Keratinocyte (primary cell): ENCODE results near the gene SLC7A1.

Experiments used
- EZH2 ChIP-seq: IDR thresholded peaks from one replicate; pipeline ENCODE4 v1.6.1; 2012; ENCODE audit warnings: inconsistent platforms, mild to moderate bottlenecking, low read length, moderate library complexity
- TF ChIP-seq, protein P1 (sequence below), 3 experiments: IDR thresholded peaks in 1 of 3; conservative IDR thresholded peaks in 1 of 3; optimal IDR thresholded peaks in 1 of 3; 2 replicates in 2 of 3; 3 replicates in 1 of 3; pipeline versions ENCODE3 to v1.5.1; 2011; ENCODE audit warnings: low read length in 3 of 3, mild to moderate bottlenecking in 3 of 3, moderate library complexity in 2 of 3, control low read depth in 1 of 3, inconsistent platforms in 1 of 3; ENCODE audit not compliant: insufficient read depth in 2 of 3; ENCODE audit errors: extremely low read depth in 1 of 3

GRCh38 chr13:29566206-29566605, 29.3 kb downstream of the SLC7A1 start:
- TF ChIP-seq, protein P1, sequence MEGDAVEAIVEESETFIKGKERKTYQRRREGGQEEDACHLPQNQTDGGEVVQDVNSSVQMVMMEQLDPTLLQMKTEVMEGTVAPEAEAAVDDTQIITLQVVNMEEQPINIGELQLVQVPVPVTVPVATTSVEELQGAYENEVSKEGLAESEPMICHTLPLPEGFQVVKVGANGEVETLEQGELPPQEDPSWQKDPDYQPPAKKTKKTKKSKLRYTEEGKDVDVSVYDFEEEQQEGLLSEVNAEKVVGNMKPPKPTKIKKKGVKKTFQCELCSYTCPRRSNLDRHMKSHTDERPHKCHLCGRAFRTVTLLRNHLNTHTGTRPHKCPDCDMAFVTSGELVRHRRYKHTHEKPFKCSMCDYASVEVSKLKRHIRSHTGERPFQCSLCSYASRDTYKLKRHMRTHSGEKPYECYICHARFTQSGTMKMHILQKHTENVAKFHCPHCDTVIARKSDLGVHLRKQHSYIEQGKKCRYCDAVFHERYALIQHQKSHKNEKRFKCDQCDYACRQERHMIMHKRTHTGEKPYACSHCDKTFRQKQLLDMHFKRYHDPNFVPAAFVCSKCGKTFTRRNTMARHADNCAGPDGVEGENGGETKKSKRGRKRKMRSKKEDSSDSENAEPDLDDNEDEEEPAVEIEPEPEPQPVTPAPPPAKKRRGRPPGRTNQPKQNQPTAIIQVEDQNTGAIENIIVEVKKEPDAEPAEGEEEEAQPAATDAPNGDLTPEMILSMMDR (optimal IDR thresholded peaks at IDR 0.05 in 1 of 3, IDR thresholded peaks at IDR 0.05 in 1 of 3, conservative IDR thresholded peaks at IDR 0.05 in 1 of 3; ENCODE audit: extremely low read depth in 1 of 3, insufficient read depth in 2 of 3, low read length in 3 of 3) = no peak
- TF ChIP-seq EZH2 = no peak
